ENCODE data around the gene CAPS. TPM values are rescaled to one million over a fixed set of nuclear protein-coding genes. Genes with fewer than 3 reads are reported as not detected.
A peak's percentile ranks its signal among the peaks of the same experiment; 100 is the strongest.

Gene CAPS
- total RNA-seq, 1 experiment from 2014 or later, result 2.3 TPM

- Histone ChIP-seq H3K27ac (ENCODE audit: insufficient read length, low read depth, low read length) (no peak overlapping the region), H3K23me2 (ENCODE audit: insufficient read length, low read depth, low read length, poor library complexity, severe bottlenecking) (no peaks in the 10 kb centered on the region), H4K91ac (ENCODE audit: insufficient read length, low read depth, low read length) (no peak overlapping the region), H2BK15ac (ENCODE audit: low read depth, low read length) (no peak overlapping the region), H2BK20ac (ENCODE audit: low read depth, low read length, poor library complexity, severe bottlenecking) (no peak overlapping the region), H3K27me3 (ENCODE audit: insufficient read depth, low read length) (no peaks in the 10 kb centered on the region), H4K20me1 (ENCODE audit: control insufficient read depth, insufficient read depth, insufficient read length) (no peaks in the 10 kb centered on the region), H3K18ac (ENCODE audit: insufficient read length, low read depth, low read length) (no peak overlapping the region), H3K9ac (ENCODE audit: extremely low read depth, insufficient read length, low read length) (no peak overlapping the region), H3K4ac (ENCODE audit: low read depth, low read length) (no peak overlapping the region), H3K9me3 (ENCODE audit: control insufficient read depth, low read depth, low read length) (no peaks in the 10 kb centered on the region), H2BK5ac (ENCODE audit: insufficient read length, low read length) (no peak overlapping the region), H3K4me1 (ENCODE audit: insufficient read depth, low read length) (peaks cover 30% of the 10 kb centered on the region), H3K23ac (ENCODE audit: insufficient read length, low read depth, low read length) (no peak overlapping the region), H2BK12ac (ENCODE audit: insufficient read length, low read depth, low read length) (no peak overlapping the region), H4K8ac (replicated peaks; ENCODE audit: insufficient read length, low read depth, low read length) (no peak overlapping the region), H3T11ph (ENCODE audit: low read length) (no peak overlapping the region), H2BK120ac (ENCODE audit: low read depth, low read length, poor library complexity, severe bottlenecking) (no peak overlapping the region), H3K56ac (ENCODE audit: insufficient read length, low read depth, low read length) (no peak overlapping the region), H2AFZ (ENCODE audit: low read length) (no peak overlapping the region), H3K79me2 (ENCODE audit: insufficient read depth, low read length) (peaks cover 24% of the 10 kb centered on the region; the same call in 1 of the 2 replicates), H3K14ac (ENCODE audit: insufficient read depth, low read length) (no peak overlapping the region), H3K4me2 (ENCODE audit: insufficient read depth, insufficient read length, low read length) (no peak overlapping the region), H3K79me1 (ENCODE audit: insufficient read depth, low read depth, low read length, poor library complexity, severe bottlenecking) (peaks cover 4% of the 10 kb centered on the region), H4K5ac (ENCODE audit: insufficient read length, low read depth, low read length) (no peak overlapping the region), H2AK5ac (ENCODE audit: insufficient read length, low read length) (no peak overlapping the region)
- H3K27me3 Mint-ChIP-seq (ENCODE audit: low read depth), result peaks cover under 1% of the 10 kb centered on the region; the same call in 1 of the 2 replicates
- no peak for DNase-seq
- TF ChIP-seq CTCF (conservative IDR thresholded peaks at IDR 0.05), result no peak
- WGBS (ENCODE audit: extremely low coverage, insufficient read length, low lambda C conversion rate), result no CpG with 5 or more reads among the region's 3 CpGs
- no peaks in the 10 kb centered on the region; a peak in 1 of 7 replicates for H3K36me3 Mint-ChIP-seq (ENCODE audit: insufficient read depth in 1 of 3, low read depth in 3 of 3)
- H3K9me3 Mint-ChIP-seq, result no peaks in the 10 kb centered on the region
- no peak overlapping the region for H3K4me3 Mint-ChIP-seq
- 0 out of 7 replicates have a peak overlapping the region, but pooled peaks of 1 of the 3 experiments have one; percentile 44 for H3K27ac Mint-ChIP-seq
- peaks cover 71 to 76% of the 10 kb centered on the region in 2 experiments for H3K4me1 Mint-ChIP-seq
Observed at GRCh38 chr19:5956323-5956722, 42.3 kb downstream of the CAPS start.
